Stomach smooth muscle (tissue), 2 donors: Measurements from ENCODE around the gene LCORL.
"Not testable (repeated sequence)": the region's sequence is repeated elsewhere in the genome, so short reads cannot be mapped to it uniquely, and the experiment has no call there.

Experiments used
- H3K27ac ChIP-seq: one replicate; pipeline ENCODE4 v1.7.0; 2013; ENCODE audit warnings: mild to moderate bottlenecking, low read length, inconsistent platforms
- H3K27me3 ChIP-seq, 2 donors: one replicate each; pipeline ENCODE4 v1.7.0; 2013; ENCODE audit warnings: low read length in 2 of 2; ENCODE audit not compliant: insufficient read depth in 2 of 2, control insufficient read depth in 1 of 2
- H3K36me3 ChIP-seq, 2 donors: one replicate each; pipeline ENCODE4 v1.7.0; 2013; ENCODE audit warnings: low read length in 2 of 2; ENCODE audit not compliant: control insufficient read depth in 2 of 2, insufficient read depth in 2 of 2
- H3K4me1 ChIP-seq: one replicate; pipeline ENCODE4 v1.7.0; 2013; ENCODE audit warnings: low read length; ENCODE audit not compliant: control insufficient read depth, insufficient read depth
- H3K4me3 ChIP-seq, 2 donors: one replicate each; pipeline ENCODE4 v1.7.0; 2013; ENCODE audit warnings: low read length in 2 of 2
- H3K9ac ChIP-seq, 2 donors: one replicate each; pipeline ENCODE4 v1.7.0; 2013; ENCODE audit warnings: low read length in 2 of 2, mild to moderate bottlenecking in 1 of 2
- H3K9me3 ChIP-seq, 2 donors: one replicate each; pipeline ENCODE4 v1.7.0; 2013; ENCODE audit warnings: low read length in 2 of 2; ENCODE audit not compliant: control insufficient read depth in 2 of 2
- donor health status: healthy.
- donor health status: Pancreatic carcinoma.

The LCORL gene

GRCh38 chr4:18020145-18020670 is 1.3 kb downstream of the LCORL start:
- Histone ChIP-seq H3K27me3 (no peaks in the 10 kb centered on the region), H3K9me3 (no peaks in the 10 kb centered on the region), H3K9ac (peak overlapping the region; percentile 58 to 66), H3K4me1 (peaks cover 13% of the 10 kb centered on the region), H3K36me3 (no peaks in the 10 kb centered on the region), H3K27ac (no peak overlapping the region), H3K4me3 (peak overlapping the region; percentile 89 to 90)

GRCh38 chr4:18014269-18014668 is 7.3 kb downstream of the LCORL start:
- H3K27me3 ChIP-seq = no peaks in the 10 kb centered on the region
- no peaks in the 10 kb centered on the region for H3K9me3 ChIP-seq
- no peak overlapping the region for H3K27ac ChIP-seq
- no peaks in the 10 kb centered on the region for H3K36me3 ChIP-seq
- no peak overlapping the region for H3K9ac ChIP-seq
- H3K4me3 ChIP-seq = no peak overlapping the region
- no peaks in the 10 kb centered on the region for H3K4me1 ChIP-seq

DNA sequence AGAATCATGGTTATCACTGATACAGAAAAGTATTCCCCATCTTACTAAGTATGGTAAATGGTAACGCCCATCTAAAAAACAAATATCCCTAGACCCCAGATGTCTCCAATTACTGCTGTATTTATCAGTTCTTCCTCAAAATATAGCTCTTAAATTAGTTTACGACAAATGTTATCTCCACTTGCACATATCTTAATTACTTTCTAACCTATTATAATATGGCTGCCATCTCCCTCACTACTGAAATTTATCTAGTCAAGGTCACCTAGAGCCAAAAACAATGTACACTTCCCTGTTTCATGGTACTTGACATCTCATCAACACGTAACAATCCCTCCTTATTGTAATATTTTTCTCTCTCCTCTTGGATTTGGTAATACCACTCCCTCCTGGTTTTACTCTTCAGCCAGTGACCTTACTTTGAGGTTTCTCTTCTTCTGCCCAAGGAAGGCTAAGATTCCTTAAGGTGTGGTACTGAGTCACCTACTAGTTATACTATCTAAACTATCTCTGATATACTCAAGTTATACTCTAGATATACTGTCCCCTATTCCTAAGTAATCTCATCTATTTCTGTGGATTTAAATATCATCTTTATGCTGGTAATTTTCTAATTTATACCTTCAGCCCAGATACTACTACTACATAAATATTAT is 8.6 kb downstream of the LCORL start:
- H3K4me3 ChIP-seq = no peak overlapping the region
- no peak overlapping the region for H3K9ac ChIP-seq
- H3K36me3 ChIP-seq = no peaks in the 10 kb centered on the region
- no peaks in the 10 kb centered on the region for H3K27me3 ChIP-seq
- H3K4me1 ChIP-seq = no peaks in the 10 kb centered on the region
- H3K9me3 ChIP-seq = no peaks in the 10 kb centered on the region
- no peak overlapping the region for H3K27ac ChIP-seq

DNA sequence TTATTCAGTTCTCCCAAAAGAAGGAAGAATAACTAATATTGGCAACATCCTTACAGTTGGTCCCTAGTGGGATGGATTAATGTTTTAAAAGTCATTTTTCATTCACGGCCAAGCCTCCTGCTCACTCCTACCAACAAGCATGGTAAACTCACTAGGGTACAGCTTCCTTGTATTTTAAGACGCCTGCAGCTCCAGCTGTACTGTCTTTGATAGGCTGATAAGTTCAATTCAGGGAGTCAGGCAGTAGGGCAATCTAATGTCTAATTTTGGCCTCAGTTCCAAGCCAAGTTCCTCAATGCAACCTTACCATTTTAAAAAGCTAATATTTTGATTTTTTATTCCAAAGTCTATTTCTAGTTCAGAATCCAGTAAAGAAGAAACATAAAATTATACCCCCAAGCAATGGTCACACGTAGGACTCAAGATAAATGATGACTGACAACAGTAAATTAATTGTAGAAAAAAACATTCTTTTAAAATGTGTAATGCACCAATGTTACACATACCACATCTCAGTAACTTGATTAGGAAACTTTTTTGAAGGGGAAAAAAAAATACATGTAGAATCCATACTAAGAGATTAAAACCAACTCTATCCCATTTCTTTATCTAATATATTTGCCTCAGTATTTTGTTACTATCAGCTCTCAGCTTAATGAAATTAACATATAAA is 9.3 kb downstream of the LCORL start:
- no peaks in the 10 kb centered on the region for H3K27me3 ChIP-seq
- no peak overlapping the region for H3K9ac ChIP-seq
- no peak overlapping the region for H3K4me3 ChIP-seq
- no peak overlapping the region for H3K27ac ChIP-seq
- H3K4me1 ChIP-seq = no peaks in the 10 kb centered on the region
- no peaks in the 10 kb centered on the region for H3K9me3 ChIP-seq
- no peaks in the 10 kb centered on the region for H3K36me3 ChIP-seq

- Histone ChIP-seq H3K4me3 (no peak overlapping the region), H3K27me3 (no peaks in the 10 kb centered on the region), H3K9ac (no peak overlapping the region), H3K4me1 (no peaks in the 10 kb centered on the region), H3K36me3 (no peaks in the 10 kb centered on the region), H3K27ac (no peak overlapping the region), H3K9me3 (no peaks in the 10 kb centered on the region)
Measured at GRCh38 chr4:18007625-18008024, 13.9 kb downstream of the LCORL start.

DNA sequence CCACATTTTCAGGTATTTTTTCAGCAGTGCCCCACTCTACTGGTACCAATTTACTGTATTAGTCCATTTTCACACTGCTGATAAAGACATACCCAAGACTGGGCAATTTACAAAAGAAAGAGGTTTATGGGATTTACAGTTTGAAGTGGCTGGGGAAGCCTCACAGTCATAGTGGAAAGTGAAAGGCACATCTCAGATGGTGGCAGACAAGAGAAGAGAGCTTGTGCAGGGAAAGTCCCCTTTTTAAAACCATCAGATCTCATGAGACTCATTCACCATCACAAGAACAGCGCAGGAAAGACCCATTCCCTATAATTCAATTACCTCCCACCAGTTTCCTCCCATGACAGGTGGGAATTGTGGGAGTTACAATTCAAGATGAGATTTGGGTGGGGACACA is 15.1 kb downstream of the LCORL start:
- H3K36me3 ChIP-seq, H3K4me3 ChIP-seq, H3K9ac ChIP-seq, H3K9me3 ChIP-seq, H3K4me1 ChIP-seq, H3K27ac ChIP-seq, H3K27me3 ChIP-seq: not testable (repeated sequence)

GRCh38 chr4:17997129-17997528 is 24.4 kb downstream of the LCORL start:
- Histone ChIP-seq H3K4me3 (no peak overlapping the region), H3K27ac (no peak overlapping the region), H3K27me3 (no peaks in the 10 kb centered on the region), H3K4me1 (no peaks in the 10 kb centered on the region), H3K36me3 (no peaks in the 10 kb centered on the region), H3K9ac (no peak overlapping the region), H3K9me3 (no peaks in the 10 kb centered on the region)

- H3K9ac ChIP-seq = no peak overlapping the region
- no peak overlapping the region for H3K27ac ChIP-seq
- H3K27me3 ChIP-seq = no peaks in the 10 kb centered on the region
- no peaks in the 10 kb centered on the region for H3K9me3 ChIP-seq
- no peaks in the 10 kb centered on the region for H3K4me1 ChIP-seq
- no peak overlapping the region for H3K4me3 ChIP-seq
- no peaks in the 10 kb centered on the region for H3K36me3 ChIP-seq
Measured at GRCh38 chr4:17995165-17995564, 26.4 kb downstream of the LCORL start.

GRCh38 chr4:17985832-17986231 is 35.7 kb downstream of the LCORL start:
- Histone ChIP-seq H3K4me1 (no peaks in the 10 kb centered on the region), H3K4me3 (no peak overlapping the region), H3K27ac (no peak overlapping the region), H3K36me3 (no peaks in the 10 kb centered on the region), H3K9ac (no peak overlapping the region), H3K27me3 (no peaks in the 10 kb centered on the region), H3K9me3 (no peaks in the 10 kb centered on the region)

- Histone ChIP-seq H3K27ac (no peak overlapping the region), H3K9ac (no peak overlapping the region)
Measured at GRCh38 chr4:17981063-17981462, 40.5 kb downstream of the LCORL start.

DNA sequence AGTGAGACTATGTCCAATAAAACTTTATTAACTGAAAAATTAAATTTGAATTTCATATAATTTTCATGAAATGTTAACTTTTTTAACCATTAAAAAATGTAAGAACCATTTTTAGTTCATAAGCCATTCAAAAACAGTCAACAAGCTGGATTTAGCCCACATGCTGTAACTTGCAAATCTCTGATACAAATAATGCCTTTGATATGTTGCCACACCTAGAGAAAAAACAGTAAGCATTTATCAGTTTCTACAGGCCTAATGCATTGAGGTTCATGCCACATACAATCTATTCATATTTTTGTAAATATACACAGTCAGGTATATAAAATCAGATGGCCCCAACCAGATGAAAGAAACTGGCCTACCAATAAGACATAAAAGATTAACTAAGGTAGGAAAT is 52.8 kb downstream of the LCORL start:
- H3K36me3 ChIP-seq = no peaks in the 10 kb centered on the region
- no peaks in the 10 kb centered on the region for H3K27me3 ChIP-seq
- H3K9me3 ChIP-seq = no peaks in the 10 kb centered on the region
- no peaks in the 10 kb centered on the region for H3K4me1 ChIP-seq
- H3K4me3 ChIP-seq = no peak overlapping the region
- H3K9ac ChIP-seq = no peak overlapping the region
- H3K27ac ChIP-seq = no peak overlapping the region

More at GRCh38 chr4:17981063-17981462, 40.5 kb downstream of the LCORL start:
- no peaks in the 10 kb centered on the region for H3K4me1 ChIP-seq
- no peak overlapping the region for H3K4me3 ChIP-seq
- no peaks in the 10 kb centered on the region for H3K36me3 ChIP-seq
- H3K9me3 ChIP-seq = no peaks in the 10 kb centered on the region
- no peaks in the 10 kb centered on the region for H3K27me3 ChIP-seq
